D341Med (cell line): ENCODE results near the gene ERGIC1.

Experiments
- DNase-seq: peaks from one replicate; pipeline ENCODE4 v3.0.0; 2012; ENCODE audit warnings: low spot score

The ERGIC1 gene

DNA sequence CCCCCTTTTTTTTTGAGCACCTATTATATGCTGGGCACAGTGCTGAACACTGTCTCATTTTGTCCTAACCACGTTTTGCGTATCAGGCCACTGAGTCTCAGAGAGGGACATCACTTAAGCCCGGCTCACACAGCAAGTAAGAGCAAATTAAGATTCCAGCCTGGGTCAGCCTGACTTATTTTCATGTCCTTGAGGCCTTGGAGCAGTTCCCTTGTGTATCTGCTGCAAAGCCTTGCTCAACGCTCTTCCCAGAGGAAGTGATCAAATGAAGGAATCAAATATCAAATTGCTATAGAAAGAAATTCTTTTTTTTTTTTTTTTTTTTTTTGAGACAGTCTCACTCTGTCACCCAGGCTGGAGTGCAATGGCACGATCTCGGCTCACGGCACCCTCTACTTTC is 30.7 kb downstream of the ERGIC1 start:
- no peak for DNase-seq

- no peak for DNase-seq
Observed at GRCh38 chr5:172866378-172866777, 32.3 kb downstream of the ERGIC1 start.

DNA sequence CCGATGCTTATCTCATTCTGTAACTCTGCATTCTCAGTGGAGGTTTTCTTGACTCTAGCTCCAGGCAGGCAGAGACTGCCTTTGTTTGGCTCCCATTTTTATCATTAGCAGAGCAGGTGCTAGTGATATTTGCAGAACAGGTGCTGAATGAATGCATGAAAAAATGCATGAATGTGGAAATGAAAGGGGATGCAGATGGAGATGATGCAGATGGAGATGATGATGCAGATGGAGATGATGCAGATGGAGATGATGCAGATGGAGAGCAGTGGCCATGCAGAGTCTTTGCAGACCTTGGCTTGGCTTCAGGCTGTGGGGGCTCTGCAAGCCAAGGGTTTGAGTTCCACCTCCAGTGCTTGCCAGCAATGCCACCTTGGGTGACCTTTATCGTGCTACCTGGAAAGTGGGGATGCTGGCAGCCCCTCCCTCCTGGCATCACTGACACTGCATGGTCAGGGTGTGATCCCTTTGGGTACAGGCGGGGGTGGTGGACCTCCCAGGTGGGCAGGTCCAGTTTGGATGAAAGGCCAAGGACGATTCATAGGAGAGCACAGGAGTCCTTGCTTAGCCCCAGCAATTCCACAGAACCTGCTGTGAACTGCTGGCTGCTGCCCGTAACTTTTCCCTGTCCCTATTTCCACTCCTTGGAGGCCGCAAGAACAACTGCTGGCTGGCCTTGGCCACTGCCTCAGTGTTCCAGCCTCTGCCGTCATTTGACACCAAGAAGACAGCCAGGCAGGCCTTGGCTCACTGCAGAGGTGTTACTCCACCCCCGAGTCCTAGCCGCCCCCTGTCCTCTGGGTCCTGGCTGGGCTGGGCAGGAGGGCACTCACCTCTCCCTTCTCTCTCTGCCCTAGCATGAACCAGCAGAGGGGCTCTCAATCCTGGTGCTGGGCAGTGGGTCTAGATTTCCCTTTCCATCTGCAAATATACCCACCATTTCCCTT is 33.0 kb downstream of the ERGIC1 start:
- no peak for DNase-seq

- no peak for DNase-seq
Observed at GRCh38 chr5:172867761-172868435, 33.8 kb downstream of the ERGIC1 start.

DNA sequence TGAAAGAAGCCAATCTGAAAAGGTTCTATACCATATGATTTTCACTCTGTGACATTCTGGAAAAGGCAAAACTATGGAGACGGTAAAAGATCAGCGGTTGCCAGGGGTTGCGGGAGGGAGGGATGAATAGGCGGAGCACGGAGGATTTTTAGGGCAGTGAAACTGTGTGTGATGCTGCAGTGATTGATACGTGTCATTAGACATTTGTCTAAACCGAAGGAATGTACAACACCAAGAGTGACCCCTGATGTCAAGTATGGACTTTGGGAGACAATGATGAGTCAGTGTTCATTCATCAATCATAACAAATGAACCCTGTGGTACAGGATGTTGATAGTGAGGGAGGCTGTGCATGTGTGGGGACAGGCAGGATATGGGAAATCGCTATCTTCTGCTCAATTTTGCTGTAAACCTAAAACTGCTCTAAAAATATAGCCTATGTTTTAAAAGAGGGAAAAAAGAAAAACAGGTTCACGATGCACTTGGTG is 34.4 kb downstream of the ERGIC1 start:
- no peak for DNase-seq

DNA sequence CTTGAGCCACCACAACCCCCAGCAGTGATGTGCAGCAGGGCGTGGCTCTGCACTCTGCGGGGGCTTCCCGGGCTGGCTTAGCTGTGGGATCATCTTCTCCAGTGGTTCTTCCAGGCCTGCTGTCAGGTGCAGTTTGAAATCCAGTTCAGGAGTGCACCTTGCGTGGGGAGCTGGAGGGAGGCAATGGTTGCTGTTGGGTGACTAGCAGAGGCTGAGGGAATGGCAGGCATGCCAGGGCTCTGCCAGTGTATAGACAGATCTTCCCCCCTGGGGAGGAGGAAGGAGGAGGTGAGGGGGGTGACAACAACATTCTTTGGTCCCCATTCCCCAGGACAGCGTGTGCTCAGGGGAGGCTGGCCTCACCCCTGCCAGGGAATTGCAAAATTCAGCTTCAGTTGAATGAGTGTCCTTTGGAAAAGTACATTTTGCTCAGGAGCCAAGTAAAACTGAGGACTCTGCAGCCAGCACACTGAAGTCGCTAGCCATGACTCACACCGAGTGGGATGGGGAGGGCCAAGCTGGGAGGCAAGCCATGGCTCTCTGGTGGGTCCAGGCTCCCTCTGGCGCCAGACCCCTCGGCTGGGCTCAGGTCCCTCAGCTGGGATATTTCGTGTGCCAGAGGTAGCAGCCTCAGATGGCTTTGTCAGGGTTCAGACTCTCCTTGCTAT is 35.0 kb downstream of the ERGIC1 start:
- no peak for DNase-seq

DNA sequence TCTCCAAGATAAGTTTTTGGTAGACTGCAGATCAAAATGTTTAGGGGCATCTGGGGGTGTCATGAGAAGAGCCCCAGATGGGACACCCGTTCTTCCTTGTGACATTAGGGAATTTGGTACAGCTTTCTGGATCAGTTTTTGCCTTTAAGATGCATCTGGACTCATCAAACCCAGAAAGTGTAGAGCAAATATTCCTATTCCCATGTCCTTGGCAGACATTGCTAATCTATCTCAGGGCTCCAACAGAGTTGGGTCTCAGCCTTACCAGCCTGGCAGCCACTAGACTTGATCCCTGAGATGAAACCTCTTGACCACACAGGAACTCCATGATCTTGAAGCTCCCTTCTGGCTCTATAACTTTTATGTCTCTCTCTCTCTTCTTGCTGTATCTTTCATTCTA is 35.6 kb downstream of the ERGIC1 start:
- DNase-seq = no peak

GRCh38 chr5:172870291-172870714 is 36.3 kb downstream of the ERGIC1 start:
- no peak for DNase-seq

GRCh38 chr5:172870715-172871461 is 36.8 kb downstream of the ERGIC1 start:
- DNase-seq = no peak

GRCh38 chr5:172871536-172871935 is 37.5 kb downstream of the ERGIC1 start:
- DNase-seq = no peak

- DNase-seq = no peak
Observed at GRCh38 chr5:172871982-172872381, 37.9 kb downstream of the ERGIC1 start.

GRCh38 chr5:172872997-172873491 is 39.0 kb downstream of the ERGIC1 start:
- no peak for DNase-seq

DNA sequence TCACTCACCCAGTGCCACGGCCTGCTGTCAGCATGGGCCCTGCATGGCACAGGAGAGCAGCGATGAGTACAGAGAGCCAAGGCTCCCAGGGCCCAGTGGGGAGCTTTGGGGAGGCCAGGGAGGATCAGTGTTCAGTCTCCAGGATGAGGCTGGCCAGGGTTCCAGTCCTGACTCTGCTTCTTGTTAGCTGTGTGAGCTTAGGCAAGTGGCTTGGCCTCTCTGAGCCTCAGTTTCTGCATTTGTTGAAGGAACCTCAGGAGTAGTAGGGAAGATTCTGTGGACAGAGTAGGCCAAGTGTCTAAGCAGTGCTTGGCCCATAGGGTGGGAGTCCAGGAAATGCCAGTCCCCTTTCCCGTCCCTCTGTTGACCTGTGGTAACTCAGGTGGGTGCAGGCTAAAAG is 39.5 kb downstream of the ERGIC1 start:
- no peak for DNase-seq

- DNase-seq = no peak
Observed at GRCh38 chr5:172874647-172875504, 40.8 kb downstream of the ERGIC1 start.

DNA sequence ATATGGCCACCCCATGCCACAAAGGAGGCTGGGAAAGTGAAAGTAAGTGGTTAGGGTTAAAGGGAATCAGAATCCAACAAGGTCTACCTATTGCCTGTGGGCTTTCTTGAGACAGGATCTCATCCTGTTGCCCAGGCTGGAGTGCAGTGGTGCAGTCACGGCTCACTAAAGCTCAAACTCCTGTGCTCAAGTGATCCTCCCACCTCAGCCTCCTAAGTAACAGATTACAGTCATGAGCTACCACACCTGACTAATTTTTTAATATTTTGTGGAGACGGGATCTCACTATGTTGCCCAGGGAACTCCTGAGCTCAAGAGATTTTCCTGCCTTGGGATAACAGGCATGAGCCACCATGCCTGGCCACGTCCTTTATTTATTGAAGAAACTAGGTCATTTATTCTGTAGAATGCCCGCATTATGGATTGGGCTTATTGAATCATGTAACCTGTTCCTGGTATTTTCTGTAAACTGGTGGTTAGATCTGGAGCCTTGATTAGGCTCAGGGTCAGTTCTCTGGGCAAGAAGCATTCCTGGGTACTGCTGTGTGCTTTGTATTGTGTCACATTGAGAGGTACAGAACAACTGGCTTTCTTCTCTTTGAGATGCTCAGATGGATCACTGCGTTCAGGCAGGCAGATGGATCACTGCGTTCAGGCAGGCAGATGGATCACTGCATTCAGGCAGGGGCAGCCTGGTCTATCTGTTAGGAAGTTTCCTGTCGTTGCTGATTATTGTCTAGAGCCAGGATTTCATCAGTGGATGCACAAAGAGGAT is 41.6 kb downstream of the ERGIC1 start:
- DNase-seq = no peak

DNA sequence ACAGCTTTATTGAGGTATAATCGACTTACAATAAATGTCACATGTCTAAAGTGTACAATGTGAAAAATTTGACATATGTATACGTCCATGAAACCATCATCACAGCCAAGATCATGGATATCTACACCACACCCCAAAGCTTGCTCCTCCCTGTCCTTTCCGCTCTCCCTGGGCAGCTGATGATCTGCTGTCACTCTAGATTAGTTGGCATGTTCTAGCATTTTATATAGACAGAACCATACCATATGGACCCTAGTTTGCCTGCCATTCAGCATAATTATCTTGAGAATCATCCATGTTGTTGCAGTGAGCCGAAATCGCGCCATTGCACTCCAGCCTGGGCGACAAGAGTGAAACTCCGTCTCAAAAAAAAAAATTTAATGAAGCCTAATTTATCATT is 42.5 kb downstream of the ERGIC1 start:
- DNase-seq = no peak

GRCh38 chr5:172877466-172878260 is 43.6 kb downstream of the ERGIC1 start:
- DNase-seq = no peak

- DNase-seq = no peak
Observed at GRCh38 chr5:172878585-172878932, 44.5 kb downstream of the ERGIC1 start.
